GM18505 (cell line): Measurements from ENCODE around the gene GPR137C.
"Not testable (repeated sequence)": the region's sequence is repeated elsewhere in the genome, so short reads cannot be mapped to it uniquely, and the experiment has no call there.

Experiments
- ATAC-seq: cut with Tn5 transposase; IDR thresholded peaks from one replicate; pipeline ENCODE4 v1.9.1; 2021; ENCODE audit not compliant: unreplicated experiment
- POLR2A ChIP-seq: IDR thresholded peaks from 4 replicates; pipeline ENCODE4 v1.6.1; 2011; ENCODE audit warnings: borderline replicate concordance; ENCODE audit not compliant: insufficient read depth, insufficient read length; ENCODE audit errors: extremely low read depth

The GPR137C gene

GRCh38 chr14:52547526-52547925, 5.1 kb upstream of the GPR137C start:
- no peak for ATAC-seq
- TF ChIP-seq POLR2A = no peak

GRCh38 chr14:52550661-52551060, 2.0 kb upstream of the GPR137C start:
- TF ChIP-seq POLR2A = no peak
- no peak for ATAC-seq

- no peak for TF ChIP-seq POLR2A
- ATAC-seq = no peak
These were observed 1.4 kb upstream of the GPR137C start for GRCh38 chr14:52551205-52551604.

GRCh38 chr14:52551696-52552062, 957 bp upstream of the GPR137C start:
- TF ChIP-seq POLR2A = no peak
- ATAC-seq = no peak

- no peak for TF ChIP-seq POLR2A
- peak; percentile 22 for ATAC-seq
These were observed 500 bp downstream of the GPR137C start for GRCh38 chr14:52553002-52553670.

- no peak for TF ChIP-seq POLR2A
- ATAC-seq = no peak
These were observed 1.3 kb downstream of the GPR137C start for GRCh38 chr14:52553671-52554575.

- ATAC-seq = no peak
- TF ChIP-seq POLR2A = no peak
These were observed 6.1 kb downstream of the GPR137C start for GRCh38 chr14:52558688-52559087.

- ATAC-seq = no peak
- no peak for TF ChIP-seq POLR2A
These were observed 10.5 kb downstream of the GPR137C start for GRCh38 chr14:52563120-52563519.

GRCh38 chr14:52568454-52568853, 15.8 kb downstream of the GPR137C start:
- ATAC-seq = not testable (repeated sequence)

GRCh38 chr14:52575858-52576257, 23.2 kb downstream of the GPR137C start:
- no peak for ATAC-seq
- TF ChIP-seq POLR2A = no peak

GRCh38 chr14:52583544-52583943, 30.9 kb downstream of the GPR137C start:
- TF ChIP-seq POLR2A = no peak
- no peak for ATAC-seq

GRCh38 chr14:52589646-52590045, 37.0 kb downstream of the GPR137C start:
- TF ChIP-seq POLR2A = no peak
- no peak for ATAC-seq

GRCh38 chr14:52590318-52590717, 37.7 kb downstream of the GPR137C start:
- TF ChIP-seq POLR2A = no peak
- no peak for ATAC-seq

GRCh38 chr14:52596320-52596719, 43.7 kb downstream of the GPR137C start:
- no peak for TF ChIP-seq POLR2A
- no peak for ATAC-seq

GRCh38 chr14:52596861-52597260, 44.2 kb downstream of the GPR137C start:
- no peak for ATAC-seq
- TF ChIP-seq POLR2A = no peak

GRCh38 chr14:52598568-52598967, 45.9 kb downstream of the GPR137C start:
- no peak for TF ChIP-seq POLR2A
- ATAC-seq = no peak
